ENCODE measurements around the gene MYLK.

DNA sequence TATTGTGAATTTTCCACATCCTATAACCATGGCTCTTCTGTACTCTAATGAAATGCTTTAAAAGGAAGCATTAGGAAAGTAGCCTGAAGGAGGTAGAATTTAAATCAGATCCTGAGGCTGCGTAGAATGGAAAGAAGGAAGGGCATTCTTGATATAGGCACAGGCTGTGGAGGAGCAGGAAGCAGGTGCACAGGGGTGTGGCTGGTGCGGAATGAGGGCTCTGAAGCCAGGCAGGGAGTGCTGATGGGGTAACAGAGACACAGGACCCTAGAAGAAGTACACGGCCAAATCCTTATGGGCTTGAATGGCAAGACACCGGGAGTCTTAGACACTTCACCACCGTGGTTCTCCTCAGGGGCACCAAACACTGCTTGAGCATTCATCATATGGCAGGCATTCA is 97.0 kb downstream of the MYLK start:
- TF ChIP-seq POLR2A (IDR thresholded peaks at IDR 0.05) (no peak), POLR2AphosphoS5 (IDR thresholded peaks at IDR 0.05) (no peak), EP300 (IDR thresholded peaks at IDR 0.05) (no peak)
- TF ChIP-seq, protein P1, sequence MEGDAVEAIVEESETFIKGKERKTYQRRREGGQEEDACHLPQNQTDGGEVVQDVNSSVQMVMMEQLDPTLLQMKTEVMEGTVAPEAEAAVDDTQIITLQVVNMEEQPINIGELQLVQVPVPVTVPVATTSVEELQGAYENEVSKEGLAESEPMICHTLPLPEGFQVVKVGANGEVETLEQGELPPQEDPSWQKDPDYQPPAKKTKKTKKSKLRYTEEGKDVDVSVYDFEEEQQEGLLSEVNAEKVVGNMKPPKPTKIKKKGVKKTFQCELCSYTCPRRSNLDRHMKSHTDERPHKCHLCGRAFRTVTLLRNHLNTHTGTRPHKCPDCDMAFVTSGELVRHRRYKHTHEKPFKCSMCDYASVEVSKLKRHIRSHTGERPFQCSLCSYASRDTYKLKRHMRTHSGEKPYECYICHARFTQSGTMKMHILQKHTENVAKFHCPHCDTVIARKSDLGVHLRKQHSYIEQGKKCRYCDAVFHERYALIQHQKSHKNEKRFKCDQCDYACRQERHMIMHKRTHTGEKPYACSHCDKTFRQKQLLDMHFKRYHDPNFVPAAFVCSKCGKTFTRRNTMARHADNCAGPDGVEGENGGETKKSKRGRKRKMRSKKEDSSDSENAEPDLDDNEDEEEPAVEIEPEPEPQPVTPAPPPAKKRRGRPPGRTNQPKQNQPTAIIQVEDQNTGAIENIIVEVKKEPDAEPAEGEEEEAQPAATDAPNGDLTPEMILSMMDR (IDR thresholded peaks at IDR 0.05): no peak

Data from stomach (tissue), 4 donors.